Calu3 (cell line): ENCODE measurements around the gene ANO2. TPM values are rescaled to one million over a fixed set of nuclear protein-coding genes. Genes with fewer than 3 reads are reported as not detected.

Experiments
- BruUV-seq: library from RNA; stranded (reverse); fragments of 400-500 nt; replicated peaks from 2 replicates; lab custom pipeline; 2021; lab: Mats Ljungman, UMichigan
- CTCF ChIA-PET: fragments of 300-600 bp; sonication (Branson Sonifier 250); formaldehyde crosslinking; loops from one replicate; lab custom pipeline; 2022; ENCODE audit warnings: antibody characterized with exemption; lab: Charles Lee
- DNase-seq: peaks from one replicate; pipeline ENCODE4 v3.0.0; 2022
- H3K27ac Mint-ChIP-seq: one replicate; pipeline ENCODE4 v1.8.0; 2022; ENCODE audit warnings: mixed read lengths; ENCODE audit not compliant: unreplicated experiment
- H3K27me3 Mint-ChIP-seq: one replicate; pipeline ENCODE4 v1.8.0; 2022; ENCODE audit warnings: mixed read lengths; ENCODE audit not compliant: unreplicated experiment
- H3K36me3 Mint-ChIP-seq: one replicate; pipeline ENCODE4 v1.8.0; 2022; ENCODE audit warnings: mild to moderate bottlenecking, moderate library complexity, mixed read lengths; ENCODE audit not compliant: insufficient read depth, unreplicated experiment
- H3K4me1 Mint-ChIP-seq: one replicate; pipeline ENCODE4 v1.8.0; 2022; ENCODE audit warnings: mild to moderate bottlenecking, low read depth, mixed read lengths; ENCODE audit not compliant: unreplicated experiment
- H3K4me3 Mint-ChIP-seq: one replicate; pipeline ENCODE4 v1.8.0; 2022; ENCODE audit warnings: mild to moderate bottlenecking, low read depth, moderate library complexity, mixed read lengths; ENCODE audit not compliant: unreplicated experiment
- H3K9me3 Mint-ChIP-seq: one replicate; pipeline ENCODE4 v1.8.0; 2022; ENCODE audit warnings: low read depth, mixed read lengths; ENCODE audit not compliant: unreplicated experiment
- CTCF ChIP-seq: fragments of 200-600 bp; IDR thresholded peaks from one replicate; pipeline ENCODE4 v1.8.0; 2022; ENCODE audit warnings: antibody characterized with exemption; ENCODE audit not compliant: unreplicated experiment
- intact Hi-C: fragments of 100-400 bp; cut with micrococcal nuclease; formaldehyde crosslinking; loops from one replicate; pipeline ENCODE4 v1.10.0; 2022; ENCODE audit not compliant: unreplicated experiment
- total RNA-seq: library from RNA; stranded (reverse); gene quantifications from 2 replicates; pipeline ENCODE4 v1.2.3, GENCODE V29; 2022

Gene ANO2
- total RNA-seq, 1 experiment from 2014 or later = not detected

- peaks cover 64% of the 10 kb centered on the region for H3K27me3 Mint-ChIP-seq
- H3K9me3 Mint-ChIP-seq = peaks cover 4% of the 10 kb centered on the region
- H3K4me1 Mint-ChIP-seq = no peaks in the 10 kb centered on the region
- DNase-seq = no peak
- no peak for TF ChIP-seq CTCF
- intact Hi-C loops = no loop called here
- no peak overlapping the region for H3K4me3 Mint-ChIP-seq
- H3K27ac Mint-ChIP-seq = no peak overlapping the region
- H3K36me3 Mint-ChIP-seq = no peaks in the 10 kb centered on the region
- CTCF ChIA-PET = no interaction called here
- BruUV-seq = no TSS peak
These were observed 136.1 kb downstream of the ANO2 start for GRCh38 chr12:5808981-5809380.

- Mint-ChIP-seq H3K4me3 (no peak overlapping the region), H3K36me3 (no peaks in the 10 kb centered on the region), H3K9me3 (peaks cover 1% of the 10 kb centered on the region), H3K4me1 (no peaks in the 10 kb centered on the region), H3K27ac (no peak overlapping the region), H3K27me3 (peaks cover 64% of the 10 kb centered on the region)
- no peak for TF ChIP-seq CTCF
- intact Hi-C loops = no loop called here
- no TSS peak for BruUV-seq
- CTCF ChIA-PET = no interaction called here
- DNase-seq = no peak
These were observed 137.4 kb downstream of the ANO2 start for GRCh38 chr12:5807514-5808219.

GRCh38 chr12:5807090-5807414, 138.0 kb downstream of the ANO2 start:
- Mint-ChIP-seq H3K4me1 (no peaks in the 10 kb centered on the region), H3K27ac (no peak overlapping the region), H3K9me3 (no peaks in the 10 kb centered on the region), H3K4me3 (no peak overlapping the region), H3K27me3 (peaks cover 64% of the 10 kb centered on the region), H3K36me3 (no peaks in the 10 kb centered on the region)
- no peak for TF ChIP-seq CTCF
- CTCF ChIA-PET = interaction anchor here (0.6 kb wide), 1 partner anchor 46 kb away, joined by 5 read pairs; no protein-coding TSS in a partner anchor
- no TSS peak for BruUV-seq
- DNase-seq = no peak
- intact Hi-C loops = no loop called here

- Mint-ChIP-seq H3K27me3 (peaks cover 63% of the 10 kb centered on the region), H3K4me1 (no peaks in the 10 kb centered on the region), H3K9me3 (no peaks in the 10 kb centered on the region), H3K27ac (no peak overlapping the region), H3K36me3 (no peaks in the 10 kb centered on the region), H3K4me3 (no peak overlapping the region)
- no peak for TF ChIP-seq CTCF
- intact Hi-C loops = no loop called here
- DNase-seq = no peak
- CTCF ChIA-PET = interaction anchor here (0.6 kb wide), 1 partner anchor 46 kb away, joined by 5 read pairs; no protein-coding TSS in a partner anchor
- BruUV-seq = no TSS peak
These were observed 138.5 kb downstream of the ANO2 start for GRCh38 chr12:5806371-5807089.
